NCI-H1930 (cell line): Measurements from ENCODE around the gene ARRB1.
"Not testable (repeated sequence)": the region's sequence is repeated elsewhere in the genome, so short reads cannot be mapped to it uniquely, and the experiment has no call there.

Experiments
- DNase-seq, 2 experiments: peaks; one replicate each; lab custom pipeline; 2025; lab: John Stamatoyannopoulos, UW

ARRB1 gene

GRCh38 chr11:75324189-75324588 is 27.3 kb downstream of the ARRB1 start:
- DNase-seq, result no peak

- DNase-seq, result no peak
Observed at GRCh38 chr11:75323609-75324008, 27.9 kb downstream of the ARRB1 start.

- no peak for DNase-seq
Observed at GRCh38 chr11:75320643-75321042, 30.8 kb downstream of the ARRB1 start.

GRCh38 chr11:75320046-75320618 is 31.3 kb downstream of the ARRB1 start:
- no peak for DNase-seq

GRCh38 chr11:75319035-75319877 is 32.2 kb downstream of the ARRB1 start:
- DNase-seq, result no peak

- DNase-seq, result no peak
Observed at GRCh38 chr11:75317446-75318122, 33.9 kb downstream of the ARRB1 start.

GRCh38 chr11:75315439-75315805 is 36.0 kb downstream of the ARRB1 start:
- no peak for DNase-seq

GRCh38 chr11:75314771-75315438 is 36.6 kb downstream of the ARRB1 start:
- no peak for DNase-seq

GRCh38 chr11:75313513-75314272 is 37.8 kb downstream of the ARRB1 start:
- no peak for DNase-seq

GRCh38 chr11:75312346-75312745 is 39.1 kb downstream of the ARRB1 start:
- DNase-seq, result no peak

GRCh38 chr11:75311858-75312288 is 39.6 kb downstream of the ARRB1 start:
- no peak for DNase-seq

- no peak for DNase-seq
Observed at GRCh38 chr11:75308986-75309385, 42.5 kb downstream of the ARRB1 start.

GRCh38 chr11:75308116-75308515 is 43.3 kb downstream of the ARRB1 start:
- no peak for DNase-seq

- DNase-seq, result no peak
Observed at GRCh38 chr11:75307058-75307457, 44.4 kb downstream of the ARRB1 start.

GRCh38 chr11:75306529-75306928 is 44.9 kb downstream of the ARRB1 start:
- no peak for DNase-seq

- DNase-seq, result no peak
Observed at GRCh38 chr11:75305993-75306392, 45.5 kb downstream of the ARRB1 start.

GRCh38 chr11:75305452-75305851 is 46.0 kb downstream of the ARRB1 start:
- DNase-seq, result no peak

- not testable (repeated sequence) for DNase-seq
Observed at GRCh38 chr11:75304941-75305340, 46.5 kb downstream of the ARRB1 start.

- no peak for DNase-seq
Observed at GRCh38 chr11:75303544-75304224, 47.8 kb downstream of the ARRB1 start.

- DNase-seq, result no peak
Observed at GRCh38 chr11:75302371-75302770, 49.1 kb downstream of the ARRB1 start.
